GM21576 (cell line): Measurements from ENCODE around the gene SURF2.
A peak's percentile ranks its signal among the peaks of the same experiment; 100 is the strongest.
"Not testable (repeated sequence)": the region's sequence is repeated elsewhere in the genome, so short reads cannot be mapped to it uniquely, and the experiment has no call there.

ENCODE experiments used
- ATAC-seq: cut with Tn5 transposase; IDR thresholded peaks from one replicate; pipeline ENCODE4 v1.9.1; 2021; ENCODE audit warnings: mild to moderate bottlenecking, moderate library complexity; ENCODE audit not compliant: unreplicated experiment

The SURF2 gene

DNA sequence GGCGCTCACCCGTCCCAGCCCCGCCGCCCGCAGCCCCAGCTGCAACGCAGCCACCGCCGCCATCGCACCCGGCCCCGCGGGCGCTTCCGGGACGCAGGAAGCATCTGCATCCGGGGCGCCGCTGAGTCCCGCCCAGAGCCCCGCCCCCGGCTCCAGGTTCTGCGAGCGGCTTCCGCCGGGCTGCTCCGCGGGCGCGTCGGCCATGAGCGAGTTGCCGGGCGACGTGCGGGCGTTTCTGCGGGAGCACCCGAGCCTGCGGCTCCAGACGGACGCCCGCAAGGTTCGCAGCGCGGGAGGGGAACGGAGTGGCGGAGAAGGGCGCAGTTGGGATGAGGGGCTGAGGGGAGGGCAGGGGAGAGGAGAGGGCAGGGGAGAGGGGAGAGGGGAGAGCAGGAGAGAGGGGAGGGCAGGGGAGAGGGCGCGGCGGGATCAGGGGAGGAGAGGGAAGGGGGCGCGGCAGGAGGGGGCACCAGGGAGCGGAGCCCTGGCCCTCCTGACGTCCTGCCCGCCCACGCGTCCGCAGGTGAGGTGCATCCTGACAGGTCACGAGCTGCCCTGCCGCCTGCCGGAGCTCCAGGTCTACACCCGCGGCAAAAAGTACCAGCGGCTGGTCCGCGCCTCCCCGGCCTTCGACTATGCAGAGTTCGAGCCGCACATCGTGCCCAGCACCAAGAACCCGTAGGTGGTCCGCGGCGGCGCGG, at the start of gene SURF2, which contains the start of gene SURF1:
TSS of gene SURF2 (plus strand) at position 160 of the 701 bp plus-strand sequence. CDS start at position 203, 43 bp downstream.
TSS of gene SURF1 (minus strand) at position 97 of the 701 bp plus-strand sequence. CDS start at position 63, 34 bp downstream.
- ATAC-seq, result peak; percentile 59

DNA sequence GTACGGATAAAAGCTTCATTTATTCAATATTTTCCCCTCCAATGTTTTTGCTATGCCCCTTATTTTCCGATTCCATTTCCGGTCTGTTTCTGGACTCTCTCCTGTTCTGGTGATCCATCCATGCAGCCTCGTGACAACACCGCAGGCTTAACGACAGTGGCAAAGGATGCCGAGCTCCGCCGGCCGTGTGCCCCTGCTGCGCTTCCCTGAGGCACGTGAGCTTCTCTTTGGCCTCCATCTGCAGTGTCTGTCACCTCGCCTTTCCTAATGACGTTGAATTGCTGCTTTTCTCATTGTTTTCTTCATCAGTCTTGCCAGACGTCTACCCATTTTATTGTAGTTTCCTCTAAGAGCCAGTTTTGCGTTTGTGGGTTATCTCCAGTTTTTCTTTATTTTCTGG, 49.0 kb upstream of the SURF2 start:
- no peak for ATAC-seq

DNA sequence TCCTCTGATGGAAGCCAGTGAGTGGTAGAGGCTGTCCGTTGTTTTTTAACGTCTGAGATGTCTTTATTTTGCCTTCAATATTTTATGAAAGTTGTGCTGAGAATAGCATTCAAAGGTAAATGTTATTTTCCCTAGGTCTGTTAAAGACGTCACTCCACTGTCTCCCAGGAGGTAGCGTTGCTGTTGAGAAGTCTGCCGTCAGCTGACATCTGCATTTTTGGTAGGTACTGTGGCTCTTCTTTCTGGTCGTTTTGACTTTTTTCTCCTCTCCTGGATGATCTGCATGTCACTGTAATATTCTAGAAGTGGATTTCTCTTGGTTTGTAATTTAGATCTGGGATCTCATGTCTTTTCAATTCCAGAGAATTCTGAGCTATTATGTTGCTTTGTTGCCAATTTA, 46.7 kb upstream of the SURF2 start:
- no peak for ATAC-seq

DNA sequence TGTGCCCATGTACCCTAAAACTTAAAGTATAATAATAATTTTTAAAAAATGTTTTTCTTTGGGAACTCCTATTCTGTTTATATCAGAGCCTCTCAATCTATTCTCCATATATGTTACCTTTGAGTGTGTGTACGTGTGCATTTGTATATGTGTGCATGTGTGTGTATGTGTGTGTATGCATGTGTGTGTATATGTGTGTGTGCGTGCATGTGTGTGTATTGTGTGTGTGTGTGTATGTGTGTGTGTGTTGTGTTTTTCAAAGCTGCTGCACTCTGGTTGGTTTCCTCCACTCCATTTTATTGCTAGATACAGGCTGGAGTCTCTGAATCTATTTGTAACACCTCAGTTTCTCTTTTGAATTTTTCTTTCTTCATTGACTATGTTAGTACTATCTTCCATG, 40.4 kb upstream of the SURF2 start:
- ATAC-seq, result no peak

DNA sequence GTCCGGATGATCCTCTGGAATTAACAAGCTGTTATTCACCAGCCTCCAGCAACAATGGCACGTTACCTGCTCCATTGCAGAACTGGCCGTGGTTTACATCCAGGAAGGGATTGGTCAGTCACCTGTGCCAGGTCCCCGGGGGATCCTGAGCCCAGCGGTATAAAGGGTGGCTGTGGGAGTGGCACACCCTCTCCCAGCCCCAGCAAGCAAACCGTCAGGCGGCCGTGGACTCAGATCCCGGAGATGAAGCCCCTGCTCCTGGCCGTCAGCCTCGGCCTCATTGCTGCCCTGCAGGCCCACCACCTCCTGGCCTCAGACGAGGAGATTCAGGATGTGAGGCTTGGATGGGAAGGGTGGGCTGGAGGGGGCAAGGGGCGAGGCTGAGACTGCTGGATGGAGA, 38.8 kb upstream of the SURF2 start:
- not testable (repeated sequence) for ATAC-seq

DNA sequence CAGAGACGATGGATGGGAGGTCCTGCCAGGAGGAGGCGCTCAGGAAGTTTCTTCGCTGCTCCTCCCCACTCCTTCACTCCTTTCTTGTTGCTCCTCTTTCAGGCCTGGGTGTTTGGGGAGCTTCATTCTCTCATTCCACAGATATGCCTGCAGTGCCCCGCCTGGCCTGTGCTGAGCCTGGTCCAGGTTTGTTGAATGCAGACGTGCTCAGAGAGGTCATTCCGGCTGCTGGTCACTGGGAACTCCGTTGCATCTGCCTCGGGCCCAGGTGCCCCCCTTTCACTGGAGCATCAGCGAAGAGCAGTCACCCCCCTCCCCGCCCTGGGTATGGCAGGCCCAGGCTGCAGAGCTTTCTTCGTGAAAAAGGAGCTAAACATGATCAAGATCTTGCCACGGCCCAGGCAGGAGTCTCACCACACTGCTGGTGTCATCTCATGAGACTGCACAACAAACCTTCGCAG, 35.9 kb upstream of the SURF2 start:
- no peak for ATAC-seq

DNA sequence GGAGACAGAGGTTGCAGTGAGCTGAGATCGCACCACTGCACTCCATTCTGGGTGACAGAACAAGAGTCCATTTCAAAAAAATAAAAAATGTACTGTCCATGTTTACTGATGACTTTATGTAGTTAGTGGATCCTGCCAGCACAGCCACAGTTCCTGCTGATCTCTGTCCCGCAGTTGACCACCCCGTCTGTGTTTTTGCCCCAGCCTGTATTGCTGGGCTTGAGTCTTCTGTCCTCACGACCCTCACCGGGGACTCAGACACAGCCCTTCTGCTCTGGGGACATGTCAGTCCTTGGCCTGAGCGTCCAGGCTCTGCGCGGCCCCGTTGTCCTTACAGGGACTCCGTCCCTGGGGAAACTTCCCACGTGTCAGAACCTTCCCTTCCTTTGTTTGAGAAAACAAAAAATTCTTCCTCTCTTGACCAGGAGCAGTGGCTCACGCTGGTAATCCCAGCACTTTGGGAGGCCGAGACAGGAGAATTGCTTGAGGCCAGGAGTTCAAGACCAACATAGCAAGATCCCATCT, 34.9 kb upstream of the SURF2 start:
- no peak for ATAC-seq

DNA sequence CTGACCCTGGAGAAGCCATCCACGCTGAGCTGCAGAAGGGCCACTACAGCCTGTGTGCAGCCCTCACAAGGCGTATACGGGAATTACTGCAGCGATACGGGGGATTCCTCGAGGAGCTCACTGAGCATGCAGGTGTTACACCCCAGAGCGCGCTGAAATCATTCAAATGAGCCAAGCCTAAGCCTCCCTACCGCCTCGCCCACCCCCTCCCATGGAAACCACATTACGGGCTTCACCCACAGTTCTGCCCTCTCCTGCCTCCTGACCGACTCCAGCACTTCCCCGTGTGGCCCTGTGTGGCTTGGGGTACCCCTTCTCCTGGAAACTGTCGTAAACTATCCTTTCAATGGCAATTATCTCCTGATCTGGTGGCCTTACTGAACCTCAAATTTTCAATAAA, 33.6 kb upstream of the SURF2 start:
- no peak for ATAC-seq

DNA sequence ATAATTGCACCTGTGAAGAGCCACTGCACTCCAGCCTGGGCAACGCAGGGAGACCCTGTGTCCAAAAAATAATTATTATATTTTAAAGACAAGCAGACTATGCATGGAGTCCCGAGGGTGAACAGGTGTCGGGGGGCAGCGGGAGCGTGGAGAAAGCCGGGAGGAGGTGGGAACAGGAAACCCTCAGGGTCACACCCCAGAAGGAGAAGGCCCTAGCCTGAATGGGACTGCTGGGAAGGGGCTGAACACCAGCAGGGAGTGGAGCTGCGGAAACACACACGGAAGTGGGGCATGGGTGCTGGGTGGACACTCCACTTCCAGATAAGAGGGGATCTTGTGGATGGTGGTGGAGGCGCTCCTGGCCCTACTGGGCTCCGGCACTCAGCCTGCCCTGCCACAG, 33.1 kb upstream of the SURF2 start:
- no peak for ATAC-seq

DNA sequence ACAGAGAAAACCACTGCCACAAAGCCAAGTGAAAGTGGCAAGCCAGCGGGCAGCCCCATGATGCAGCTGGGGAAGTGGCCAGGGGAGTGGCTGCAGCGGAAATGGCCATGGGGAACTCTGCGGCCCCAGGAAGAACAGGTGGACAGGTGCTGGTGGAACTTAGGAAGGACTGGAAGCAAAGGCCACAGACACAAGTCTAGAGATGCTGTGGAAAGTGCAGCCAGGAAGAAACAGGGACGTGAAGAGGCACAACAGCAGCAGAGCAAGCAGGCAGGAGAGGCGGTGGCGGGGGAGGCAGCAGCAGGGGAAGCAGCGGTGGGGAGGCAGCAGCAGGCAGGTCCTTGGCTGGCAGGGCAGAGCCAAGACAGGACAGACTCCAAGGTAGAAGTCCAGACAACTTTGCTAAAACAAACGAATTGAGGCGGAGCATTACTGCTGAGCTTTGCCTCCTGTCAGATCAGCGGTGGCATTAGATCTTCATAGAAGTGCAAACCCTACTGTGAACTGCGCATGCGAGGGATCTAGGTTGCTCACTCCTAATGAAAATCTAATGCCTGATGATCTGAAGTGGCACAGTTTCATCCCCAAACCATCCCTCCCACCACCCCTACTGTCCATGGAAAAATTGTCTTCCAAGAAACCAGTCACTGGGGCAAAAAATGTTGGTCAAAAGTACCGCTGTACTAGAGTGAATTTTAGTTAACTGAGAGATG, 32.2 kb upstream of the SURF2 start:
- no peak for ATAC-seq

DNA sequence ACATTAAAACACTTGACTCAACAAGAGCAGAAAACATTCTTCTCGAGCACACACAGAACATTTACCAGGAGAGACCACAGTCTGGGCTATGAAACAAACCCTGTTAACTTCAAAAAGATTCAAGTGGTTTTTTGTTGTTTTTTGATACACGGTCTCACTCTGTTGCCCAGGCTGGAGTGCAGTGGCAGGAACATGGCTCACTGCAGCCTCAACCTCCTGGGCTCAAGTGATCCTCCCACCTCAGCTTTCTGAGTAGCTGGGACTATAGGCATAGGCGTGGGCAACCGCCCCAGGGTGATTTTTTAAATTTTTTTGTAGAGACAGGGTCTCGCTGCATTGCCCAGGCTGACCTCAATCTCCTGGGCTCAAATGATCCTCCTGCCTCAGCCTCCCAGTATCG, 29.3 kb upstream of the SURF2 start:
- not testable (repeated sequence) for ATAC-seq

DNA sequence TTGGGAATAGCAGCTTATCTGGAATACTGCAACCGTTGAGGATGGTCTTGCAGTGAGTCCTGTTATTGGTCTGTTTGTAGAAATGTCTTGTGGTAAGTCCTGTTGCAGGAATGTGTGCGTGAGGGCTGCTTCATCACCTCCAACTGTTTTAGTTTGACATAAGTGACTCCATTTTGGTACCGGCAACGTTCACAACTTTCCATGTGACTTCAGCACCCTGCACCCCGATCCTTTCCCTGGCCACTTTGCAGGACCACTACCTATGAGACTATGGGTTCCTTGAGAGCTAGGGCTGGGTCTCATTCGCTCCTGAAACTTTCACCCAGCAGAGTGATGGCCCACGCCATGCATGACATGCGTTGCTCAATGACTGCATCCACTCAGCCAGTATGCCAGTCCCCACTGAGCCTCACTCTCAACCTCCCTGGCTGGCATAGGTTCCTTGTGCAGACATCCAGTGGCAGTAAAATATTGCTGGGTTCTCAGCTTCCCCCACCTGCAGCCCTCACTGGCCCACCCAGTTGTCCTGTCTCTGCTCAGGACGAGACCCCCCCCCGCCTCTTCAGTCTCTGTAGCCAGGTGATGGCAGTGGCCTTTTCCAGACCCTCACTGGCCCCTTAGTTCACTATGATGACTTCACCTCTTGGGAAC, 28.4 kb upstream of the SURF2 start:
- no peak for ATAC-seq

DNA sequence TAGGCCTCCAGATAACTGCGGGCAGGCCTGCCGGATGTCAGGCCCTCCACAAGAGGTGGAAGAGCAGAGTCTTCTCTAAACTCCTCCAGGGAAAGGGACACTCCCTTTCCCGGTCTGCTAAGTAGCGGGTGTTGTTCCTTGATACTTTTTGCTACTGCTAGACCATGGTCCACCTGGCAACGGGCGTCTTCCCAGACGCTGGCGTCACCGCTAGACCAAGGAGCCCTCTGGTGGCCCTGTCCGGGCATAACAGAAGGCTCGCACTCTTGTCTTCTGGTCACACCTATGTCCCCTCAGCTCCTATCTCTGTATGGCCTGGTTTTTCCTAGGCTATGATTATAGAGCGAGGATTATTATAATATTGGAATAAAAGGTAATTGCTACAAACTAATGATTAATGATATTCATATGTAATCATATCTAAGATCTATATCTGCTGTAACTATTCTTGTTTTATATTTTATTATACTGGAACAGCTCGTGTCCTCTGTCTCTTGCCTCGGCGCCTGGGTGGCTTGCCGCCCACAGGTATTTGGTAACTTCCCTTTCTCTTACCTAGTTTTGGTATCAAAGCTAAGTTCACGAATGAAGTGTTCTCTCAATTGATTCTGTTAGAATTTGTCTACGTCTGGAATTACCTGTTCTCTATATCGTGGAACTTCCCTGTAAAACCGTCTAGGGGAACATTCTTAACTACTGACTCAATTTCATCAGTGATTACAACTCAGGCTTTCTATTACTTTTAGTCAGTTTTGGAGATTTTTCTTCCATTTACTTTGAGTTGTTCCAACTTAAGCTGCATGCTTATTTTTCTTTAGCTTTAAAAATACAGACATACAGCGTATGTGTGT, 26.8 kb upstream of the SURF2 start:
- not testable (repeated sequence) for ATAC-seq

DNA sequence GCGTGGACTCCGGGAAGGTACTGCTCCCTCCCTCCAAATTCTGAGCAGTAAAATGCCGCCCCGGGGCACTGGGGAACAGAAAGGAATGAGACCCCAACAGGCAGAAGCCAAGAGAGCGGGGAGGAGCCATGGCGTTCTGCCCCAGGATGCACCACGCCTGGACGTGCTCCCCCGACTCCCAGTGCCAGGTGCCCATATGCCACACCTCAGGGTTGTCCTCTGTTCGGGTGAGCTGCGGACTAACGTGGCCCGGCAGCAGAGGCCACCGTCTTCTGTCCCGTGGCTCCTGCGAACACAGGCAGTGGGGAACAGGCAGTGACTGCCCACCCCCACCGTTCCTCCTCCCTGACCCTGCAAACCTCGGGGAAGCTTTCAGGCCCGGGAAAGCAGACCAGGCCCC, 25.1 kb upstream of the SURF2 start:
- no peak for ATAC-seq

DNA sequence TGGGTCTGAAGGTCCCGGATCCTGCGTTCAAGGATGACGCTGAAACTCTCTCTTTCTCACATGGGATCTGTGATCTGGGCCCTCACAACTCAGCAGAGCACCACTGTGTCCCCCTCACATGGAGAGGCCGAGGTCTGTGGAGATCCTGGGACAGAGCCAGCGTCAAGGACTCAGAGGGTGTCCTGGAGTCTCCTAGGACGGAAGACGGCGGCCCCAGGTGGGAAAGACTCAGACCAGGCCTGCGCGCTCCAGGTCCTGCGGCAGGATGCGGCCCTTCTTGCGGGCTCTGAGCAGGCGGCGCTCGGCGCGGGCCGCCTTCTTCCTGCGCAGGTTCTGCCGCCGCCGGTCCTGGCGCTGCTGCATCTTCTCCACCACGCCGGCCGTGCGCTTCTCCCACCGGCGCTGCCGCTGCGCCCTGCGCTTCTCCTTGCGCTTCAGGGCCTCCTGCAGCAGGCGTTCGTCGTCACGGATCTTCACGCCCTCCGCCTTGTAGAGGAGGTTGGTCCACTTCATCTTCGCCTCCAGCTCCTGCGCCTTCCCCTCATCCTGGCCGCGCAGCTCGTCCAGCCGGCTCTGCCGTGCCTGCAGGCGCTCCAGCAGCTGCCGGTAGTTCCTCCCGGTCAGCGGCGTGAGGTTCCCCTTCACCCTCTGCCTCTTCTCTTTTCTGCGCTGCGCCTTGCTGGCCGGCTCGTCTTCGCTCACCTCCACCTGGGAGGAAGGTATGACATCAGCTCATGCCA, 24.5 kb upstream of the SURF2 start:
- no peak for ATAC-seq

DNA sequence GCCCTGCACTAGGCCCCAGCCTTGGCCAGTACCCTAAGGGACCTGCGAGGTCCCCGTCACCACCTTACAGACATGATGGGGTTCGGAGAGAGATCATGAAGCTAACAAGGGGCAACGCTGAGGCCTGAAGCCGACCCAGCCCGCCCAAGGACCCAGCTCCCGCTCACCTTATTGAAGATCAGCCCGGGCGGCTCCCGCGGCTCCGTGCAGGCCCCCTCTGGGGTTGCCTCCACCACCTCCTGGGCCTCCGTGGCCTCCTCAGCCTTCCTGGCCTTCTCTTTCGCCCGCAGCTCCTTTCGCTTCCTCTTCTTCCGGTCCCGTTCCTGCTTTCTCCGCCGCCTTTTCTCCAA, 24.0 kb upstream of the SURF2 start:
- no peak for ATAC-seq

DNA sequence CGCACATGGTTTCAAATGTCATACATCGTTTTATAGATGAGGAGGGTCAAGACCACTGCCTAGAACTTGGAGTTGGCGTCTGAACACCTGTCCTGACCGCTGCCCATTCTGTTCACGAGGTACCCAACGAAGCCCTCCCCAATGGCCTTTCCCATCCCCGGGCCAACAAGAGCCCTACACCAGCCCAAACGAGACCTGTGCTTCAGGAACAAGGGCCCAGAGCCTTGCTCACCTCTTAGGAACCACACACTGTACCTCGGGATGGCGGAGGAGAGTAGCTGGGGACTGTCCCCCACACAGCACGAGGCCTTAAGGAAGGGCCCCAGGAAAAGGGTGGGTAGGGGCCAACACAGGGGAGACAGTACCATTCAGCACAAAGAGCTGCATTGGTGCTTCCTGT, 23.3 kb upstream of the SURF2 start:
- no peak for ATAC-seq

DNA sequence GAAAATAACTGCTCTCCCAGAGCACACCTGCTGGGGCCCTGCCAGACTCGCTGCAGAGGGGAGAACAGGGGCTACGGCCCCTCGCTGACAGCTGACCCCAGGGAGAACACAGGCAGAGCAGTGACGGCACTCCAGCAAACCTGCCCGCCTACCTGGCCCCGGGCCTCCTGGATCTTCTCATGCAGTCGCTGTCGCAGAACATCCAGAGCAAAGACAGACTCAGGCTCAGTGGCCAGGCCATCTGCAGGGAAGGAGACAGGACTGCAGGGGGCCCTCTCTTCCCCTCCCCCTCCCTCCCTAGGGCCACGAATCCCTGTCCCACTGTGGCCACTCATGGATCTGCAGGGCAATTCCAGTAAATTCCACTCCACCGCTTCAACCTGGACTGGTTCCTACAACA, 22.8 kb upstream of the SURF2 start:
- ATAC-seq, result no peak

DNA sequence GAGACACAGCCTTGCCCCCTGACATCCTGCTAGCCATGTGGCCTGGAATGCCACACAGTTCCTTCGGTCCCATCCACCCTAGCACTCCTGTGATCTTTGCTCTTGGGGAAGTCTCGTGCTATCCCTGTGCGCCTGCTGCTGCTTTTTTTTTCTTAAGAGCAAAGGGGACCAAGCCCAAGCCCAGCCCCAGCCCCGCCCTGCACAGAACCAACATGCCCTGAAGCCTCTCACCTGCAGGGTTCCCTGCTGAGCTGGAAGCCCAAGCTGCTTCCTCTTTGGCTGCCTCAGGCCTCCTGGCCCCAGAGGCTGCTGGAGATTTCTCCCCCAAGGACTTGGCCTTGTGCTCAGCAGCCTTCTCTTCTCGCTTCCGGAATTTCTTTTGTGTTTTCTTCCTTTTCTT, 22.2 kb upstream of the SURF2 start:
- no peak for ATAC-seq

DNA sequence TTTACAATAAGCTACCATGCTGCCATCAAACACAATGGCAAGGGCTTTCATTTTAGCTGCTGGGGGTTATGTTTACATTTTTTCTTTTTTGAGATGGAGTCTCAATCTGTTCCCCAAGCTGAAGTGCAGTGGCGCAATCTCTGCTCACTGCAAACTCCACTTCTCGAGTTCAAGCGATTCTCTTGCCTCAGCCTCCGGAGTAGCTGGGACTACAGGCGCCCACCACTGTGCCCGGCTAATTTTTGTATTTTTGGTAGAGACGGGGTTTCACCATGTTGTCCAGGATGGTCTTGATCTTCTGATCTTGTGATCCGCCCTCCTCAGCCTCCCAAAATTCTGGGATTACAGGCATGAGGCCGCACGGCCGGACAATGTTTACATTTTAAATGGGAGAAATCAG, 21.5 kb upstream of the SURF2 start:
- ATAC-seq, result not testable (repeated sequence)
